BE2C (cell line): ENCODE data around the gene POLR3K.

Source experiments
- DNase-seq: peaks from one replicate; pipeline ENCODE4 v3.0.0-alpha.2; 2020
- H3K27me3 ChIP-seq: fragments of 250-450 bp; sonication (Bioruptor Pico); 2 replicates; pipeline ENCODE4 v1.5.1; 2020; ENCODE audit warnings: mild to moderate bottlenecking
- H3K36me3 ChIP-seq: fragments of 250-450 bp; sonication (Bioruptor Pico); 2 replicates; pipeline ENCODE4 v1.5.1; 2020; ENCODE audit warnings: mild to moderate bottlenecking
- H3K4me1 ChIP-seq: fragments of 250-450 bp; sonication (Bioruptor Pico); 2 replicates; pipeline ENCODE4 v1.5.1; 2020
- H3K4me3 ChIP-seq: 2 replicates; pipeline ENCODE4 v1.5.1; 2011; ENCODE audit warnings: low read depth, low read length
- H3K9me3 ChIP-seq: fragments of 250-450 bp; sonication (Bioruptor Pico); 2 replicates; pipeline ENCODE4 v1.5.1; 2020
- TF ChIP-seq, protein P1 (sequence below): IDR thresholded peaks from 2 replicates; pipeline ENCODE4 v1.5.1; 2012; ENCODE audit warnings: mild to moderate bottlenecking, low read depth, low read length

Gene POLR3K

DNA sequence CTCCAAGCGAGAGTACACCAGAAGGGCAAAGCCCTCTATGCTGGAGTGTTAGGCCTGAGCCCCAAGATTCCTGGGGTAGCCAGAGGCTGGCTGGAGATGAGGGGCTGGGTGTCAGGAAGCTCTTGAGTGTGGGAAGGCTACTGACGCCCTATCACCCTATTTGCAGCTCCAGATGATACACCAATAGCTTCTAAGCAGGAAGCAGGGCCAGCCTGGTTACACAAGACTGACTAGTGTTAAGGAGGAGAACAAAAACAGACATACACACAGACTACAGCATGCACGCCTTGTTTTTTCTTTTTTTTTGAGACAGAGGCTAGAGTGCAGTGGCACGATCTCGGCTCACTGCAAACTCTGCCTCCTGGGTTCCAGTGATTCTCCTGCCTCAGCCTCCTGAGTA is 15.9 kb downstream of the POLR3K start:
- DNase-seq = no peak
- Histone ChIP-seq H3K36me3 (peaks cover 14% of the 10 kb centered on the region), H3K4me1 (peaks cover 8% of the 10 kb centered on the region; the same call in 1 of the 2 replicates), H3K9me3 (no peaks in the 10 kb centered on the region), H3K27me3 (no peaks in the 10 kb centered on the region), H3K4me3 (no peak overlapping the region)
- TF ChIP-seq, protein P1, sequence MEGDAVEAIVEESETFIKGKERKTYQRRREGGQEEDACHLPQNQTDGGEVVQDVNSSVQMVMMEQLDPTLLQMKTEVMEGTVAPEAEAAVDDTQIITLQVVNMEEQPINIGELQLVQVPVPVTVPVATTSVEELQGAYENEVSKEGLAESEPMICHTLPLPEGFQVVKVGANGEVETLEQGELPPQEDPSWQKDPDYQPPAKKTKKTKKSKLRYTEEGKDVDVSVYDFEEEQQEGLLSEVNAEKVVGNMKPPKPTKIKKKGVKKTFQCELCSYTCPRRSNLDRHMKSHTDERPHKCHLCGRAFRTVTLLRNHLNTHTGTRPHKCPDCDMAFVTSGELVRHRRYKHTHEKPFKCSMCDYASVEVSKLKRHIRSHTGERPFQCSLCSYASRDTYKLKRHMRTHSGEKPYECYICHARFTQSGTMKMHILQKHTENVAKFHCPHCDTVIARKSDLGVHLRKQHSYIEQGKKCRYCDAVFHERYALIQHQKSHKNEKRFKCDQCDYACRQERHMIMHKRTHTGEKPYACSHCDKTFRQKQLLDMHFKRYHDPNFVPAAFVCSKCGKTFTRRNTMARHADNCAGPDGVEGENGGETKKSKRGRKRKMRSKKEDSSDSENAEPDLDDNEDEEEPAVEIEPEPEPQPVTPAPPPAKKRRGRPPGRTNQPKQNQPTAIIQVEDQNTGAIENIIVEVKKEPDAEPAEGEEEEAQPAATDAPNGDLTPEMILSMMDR = no peak

DNA sequence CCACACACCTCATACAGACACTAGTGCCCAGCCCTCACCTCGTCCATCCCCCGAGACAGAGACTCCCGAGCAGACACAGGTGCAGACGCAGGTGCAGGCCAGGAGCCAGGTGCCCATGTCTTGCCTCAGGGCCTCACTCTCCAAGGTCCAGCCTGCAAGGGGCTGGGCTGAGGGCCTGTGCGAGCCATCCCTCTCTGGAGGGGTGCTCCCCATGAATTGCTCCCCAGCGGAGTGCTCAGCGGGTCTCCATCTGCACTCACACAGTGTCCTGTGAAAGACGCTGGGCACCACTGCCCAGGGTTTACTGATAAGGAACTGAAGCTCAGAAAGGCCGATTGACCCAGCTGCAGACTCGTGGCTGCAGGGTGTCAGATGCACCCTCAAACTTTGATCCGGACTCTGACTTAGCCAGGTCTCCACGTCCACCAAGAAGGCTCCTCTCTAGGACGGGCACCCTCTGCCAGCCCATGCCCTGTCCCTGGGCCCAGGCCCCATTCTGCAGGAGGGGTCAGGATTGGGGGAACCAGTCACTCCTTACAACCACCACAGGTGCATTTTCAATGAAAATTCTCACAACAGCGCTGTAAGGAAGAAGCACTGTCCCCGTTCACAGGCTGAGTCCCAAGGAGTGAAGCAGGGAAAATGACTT is 16.9 kb downstream of the POLR3K start:
- TF ChIP-seq, protein P1 = no peak
- H3K4me3 ChIP-seq = no peak overlapping the region
- no peak for DNase-seq
- H3K4me1 ChIP-seq = peaks cover 8% of the 10 kb centered on the region; the same call in 1 of the 2 replicates
- H3K9me3 ChIP-seq = no peaks in the 10 kb centered on the region
- peaks cover 6% of the 10 kb centered on the region for H3K36me3 ChIP-seq
- no peaks in the 10 kb centered on the region for H3K27me3 ChIP-seq

- Histone ChIP-seq H3K9me3 (no peaks in the 10 kb centered on the region), H3K27me3 (no peaks in the 10 kb centered on the region), H3K36me3 (peaks cover 3% of the 10 kb centered on the region; the same call in 1 of the 2 replicates), H3K4me1 (peaks cover 8% of the 10 kb centered on the region; the same call in 1 of the 2 replicates), H3K4me3 (no peak overlapping the region)
- TF ChIP-seq, protein P1 = no peak
- DNase-seq = no peak
These were observed 17.6 kb downstream of the POLR3K start for GRCh38 chr16:35678-36305.

DNA sequence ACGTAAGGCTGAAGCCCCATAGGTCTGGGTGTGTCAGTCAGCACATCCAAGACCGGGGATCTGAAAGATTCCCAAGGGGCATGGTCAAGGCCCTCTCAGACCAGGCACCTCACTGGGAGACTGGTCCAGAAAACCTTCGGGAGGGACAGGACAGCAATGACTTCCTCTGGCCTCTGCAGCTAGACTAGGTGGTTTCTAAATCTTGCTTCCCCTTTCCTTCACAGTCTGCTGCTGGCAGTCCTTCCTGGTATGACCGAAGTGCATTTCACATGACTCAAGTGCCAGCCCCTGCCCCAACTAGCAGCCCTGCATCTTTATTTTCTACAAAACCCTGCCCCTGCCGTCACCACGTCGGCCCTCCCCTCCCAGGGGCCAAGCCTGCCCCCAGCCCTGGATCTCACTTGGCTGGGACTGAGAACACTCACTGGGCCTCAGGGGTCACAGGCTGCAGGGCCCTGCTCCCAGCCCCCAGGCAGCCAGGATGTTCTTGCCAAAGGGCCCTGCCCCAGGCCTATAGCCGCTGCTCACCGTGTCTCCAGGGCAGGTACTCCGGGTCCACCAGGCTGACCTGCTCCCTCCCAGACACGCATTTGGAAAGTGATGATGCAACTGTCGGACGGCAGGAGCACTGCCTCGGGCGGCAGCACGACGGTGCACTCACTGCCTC is 18.3 kb downstream of the POLR3K start:
- DNase-seq = no peak
- peaks cover 3% of the 10 kb centered on the region; the same call in 1 of the 2 replicates for H3K36me3 ChIP-seq
- H3K9me3 ChIP-seq = no peaks in the 10 kb centered on the region
- H3K4me3 ChIP-seq = no peak overlapping the region
- TF ChIP-seq, protein P1 = no peak
- peaks cover 8% of the 10 kb centered on the region; the same call in 1 of the 2 replicates for H3K4me1 ChIP-seq
- H3K27me3 ChIP-seq = no peaks in the 10 kb centered on the region

DNA sequence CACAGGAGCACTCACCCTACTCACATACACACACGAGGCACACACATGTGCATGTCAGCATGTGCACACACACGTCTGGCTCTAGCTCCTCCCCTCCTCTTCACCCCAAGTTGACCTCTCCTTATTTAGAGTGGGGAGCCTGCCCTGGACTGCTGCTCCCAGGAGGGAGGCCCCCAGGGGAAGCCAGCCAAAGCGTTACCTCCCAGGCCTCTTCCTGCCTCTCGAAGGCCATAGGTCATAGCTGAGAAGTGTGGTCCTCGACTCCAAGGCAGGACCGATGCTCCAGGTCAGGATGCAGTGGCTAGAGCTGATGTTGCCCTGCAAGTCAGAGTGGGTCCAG is 18.8 kb downstream of the POLR3K start:
- Histone ChIP-seq H3K9me3 (no peaks in the 10 kb centered on the region), H3K27me3 (no peaks in the 10 kb centered on the region), H3K4me3 (no peak overlapping the region), H3K36me3 (no peaks in the 10 kb centered on the region; the same call in 1 of the 2 replicates), H3K4me1 (peaks cover 8% of the 10 kb centered on the region; the same call in 1 of the 2 replicates)
- TF ChIP-seq, protein P1 = no peak
- no peak for DNase-seq
